Activated CD4-positive, alpha-beta T cell treated with anti-CD3 and anti-CD28 coated beads, Interleukin-10, Interleukin-2, amounts not matched to agents 100 ng/mL and 50 ng/mL, durations not matched to agents 16 hours and 8 hours (primary cell): ENCODE measurements around the gene ZFAND6.
A peak's percentile ranks its signal among the peaks of the same experiment; 100 is the strongest.
"Not testable (repeated sequence)": the region's sequence is repeated elsewhere in the genome, so short reads cannot be mapped to it uniquely, and the experiment has no call there.

Experiments used
- DNase-seq: peaks from one replicate; pipeline ENCODE4 v3.0.0-alpha.2; 2020

ZFAND6 gene

GRCh38 chr15:80152180-80152895 is 92.9 kb downstream of the ZFAND6 start:
- peak; percentile 97 for DNase-seq

GRCh38 chr15:80152896-80153876 is 93.7 kb downstream of the ZFAND6 start, which contains the start of gene FAH:
Gene FAH, plus strand, starts transcription at chr15:80152999. Its CDS starts 56 bp downstream, at chr15:80153055.
- DNase-seq, result peak; percentile 71

- DNase-seq, result no peak
Observed at GRCh38 chr15:80153900-80154299, 94.4 kb downstream of the ZFAND6 start.

- no peak for DNase-seq
Observed at GRCh38 chr15:80154336-80154735, 94.9 kb downstream of the ZFAND6 start.

- no peak for DNase-seq
Observed at GRCh38 chr15:80155001-80155377, 95.5 kb downstream of the ZFAND6 start.

GRCh38 chr15:80155378-80156175 is 96.1 kb downstream of the ZFAND6 start:
- DNase-seq, result not testable (repeated sequence)

GRCh38 chr15:80156176-80156720 is 96.8 kb downstream of the ZFAND6 start:
- no peak for DNase-seq

- DNase-seq, result no peak
Observed at GRCh38 chr15:80157215-80157614, 97.7 kb downstream of the ZFAND6 start.

- no peak for DNase-seq
Observed at GRCh38 chr15:80159301-80159700, 99.8 kb downstream of the ZFAND6 start.

GRCh38 chr15:80159811-80160569 is 100.5 kb downstream of the ZFAND6 start:
- DNase-seq, result peak; percentile 67

- DNase-seq, result peak; percentile 88
Observed at GRCh38 chr15:80160570-80161156, 101.2 kb downstream of the ZFAND6 start.

- DNase-seq, result no peak
Observed at GRCh38 chr15:80161468-80162016, 102.1 kb downstream of the ZFAND6 start.

- no peak for DNase-seq
Observed at GRCh38 chr15:80162059-80162554, 102.6 kb downstream of the ZFAND6 start.

GRCh38 chr15:80163217-80163616 is 103.7 kb downstream of the ZFAND6 start:
- DNase-seq, result no peak

- DNase-seq, result no peak
Observed at GRCh38 chr15:80163897-80164296, 104.4 kb downstream of the ZFAND6 start.

GRCh38 chr15:80167936-80168335 is 108.5 kb downstream of the ZFAND6 start:
- no peak for DNase-seq

GRCh38 chr15:80168421-80168820 is 108.9 kb downstream of the ZFAND6 start:
- no peak for DNase-seq

GRCh38 chr15:80169768-80170357 is 110.4 kb downstream of the ZFAND6 start:
- DNase-seq, result no peak

- DNase-seq, result no peak
Observed at GRCh38 chr15:80170596-80170995, 111.1 kb downstream of the ZFAND6 start.

- no peak for DNase-seq
Observed at GRCh38 chr15:80171787-80172186, 112.3 kb downstream of the ZFAND6 start.

GRCh38 chr15:80172401-80172800 is 112.9 kb downstream of the ZFAND6 start:
- no peak for DNase-seq
